ENCODE data around the gene ANTXR1. TPM values are rescaled to one million over a fixed set of nuclear protein-coding genes. Genes with fewer than 3 reads are reported as not detected.

Gene ANTXR1
- total and polyA plus RNA-seq, 2 of the 8 experiments (the other 6 are each of a cell fraction or from before 2014, with no cell fraction given) = 15.8 to 44.3 TPM

DNA sequence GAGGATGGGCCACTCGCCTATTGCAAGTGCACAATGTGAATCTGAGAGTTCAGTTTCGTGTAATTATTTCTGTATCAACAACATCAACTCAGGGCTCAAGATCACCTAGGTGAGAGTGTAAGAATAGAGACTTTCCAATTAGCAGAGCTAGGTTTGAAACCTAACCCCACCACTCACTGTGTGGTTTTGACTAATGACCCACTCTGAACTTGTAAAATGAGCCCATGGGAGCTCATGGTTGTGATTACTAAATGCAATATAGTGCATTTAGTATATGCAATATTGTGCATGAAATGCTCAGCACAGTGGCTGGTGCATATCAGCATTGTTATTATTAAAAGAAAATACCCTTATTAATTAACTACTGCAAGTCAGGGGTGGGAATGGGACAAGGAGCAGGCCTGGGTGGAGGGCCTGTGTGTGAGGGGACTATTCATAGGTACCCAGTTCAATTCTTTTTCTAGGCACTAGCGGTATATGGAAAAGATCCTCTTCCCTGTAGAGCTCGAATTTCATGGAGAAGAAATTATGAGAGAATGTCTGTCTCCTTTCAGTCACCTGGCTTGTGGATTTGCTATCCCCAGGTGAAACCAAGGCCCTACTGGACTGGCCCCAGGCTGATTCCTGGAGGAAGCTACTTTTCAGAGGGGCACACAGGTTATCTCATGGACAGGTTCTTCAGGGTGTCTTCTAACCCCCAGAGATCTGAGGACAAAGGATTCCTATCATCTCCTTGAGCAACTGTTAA is 204.5 kb downstream of the ANTXR1 start:
- Histone ChIP-seq H3K36me3 (ENCODE audit: control insufficient read depth in 2 of 4, insufficient read depth in 4 of 4, low read length in 3 of 4) (no peaks in the 10 kb centered on the region), H3K4ac (replicated peaks; ENCODE audit: insufficient read length, low read depth, low read length) (no peak overlapping the region), H3K23me2 (ENCODE audit: low read depth, low read length) (no peaks in the 10 kb centered on the region; the same call in 1 of the 2 replicates), H2BK5ac (ENCODE audit: low read depth, low read length) (no peak overlapping the region), H4K20me1 (replicated peaks in 1 of 2; ENCODE audit: control insufficient read depth in 1 of 2, insufficient read depth in 2 of 2, low read length in 2 of 2) (no peaks in the 10 kb centered on the region), H3K18ac (ENCODE audit: extremely low read depth, low read length) (no peak overlapping the region), H4K5ac (ENCODE audit: insufficient read length, low read depth, low read length) (no peak overlapping the region), H3K4me3 (ENCODE audit: extremely low read depth in 1 of 4, insufficient read depth in 2 of 4, low read depth in 3 of 4, low read length in 4 of 4) (no peak overlapping the region), H2BK15ac (ENCODE audit: low read length) (no peak overlapping the region), H2AFZ (ENCODE audit: low read length) (no peak overlapping the region), H4K91ac (replicated peaks; ENCODE audit: insufficient read length, low read length) (no peak overlapping the region), H3K14ac (ENCODE audit: insufficient read length) (no peak overlapping the region), H3K79me1 (ENCODE audit: low read depth, low read length) (no peaks in the 10 kb centered on the region), H3K27ac (ENCODE audit: low read depth, low read length) (no peak overlapping the region), H3K56ac (replicated peaks; ENCODE audit: insufficient read length, low read depth, low read length) (no peak overlapping the region), H3K9ac (replicated peaks in 1 of 4; ENCODE audit: extremely low read depth in 1 of 4, low read depth in 3 of 4, low read length in 3 of 4) (no peak overlapping the region), H2BK20ac (ENCODE audit: low read length) (no peak overlapping the region), H3K4me2 (ENCODE audit: insufficient read depth in 1 of 2, low read depth in 2 of 2, low read length in 2 of 2) (no peak overlapping the region), H3K23ac (ENCODE audit: insufficient read length) (no peak overlapping the region), H3K79me2 (ENCODE audit: control insufficient read depth in 1 of 2, insufficient read depth in 2 of 2, low read length in 2 of 2) (no peaks in the 10 kb centered on the region), H3K4me1 (replicated peaks in 1 of 4; ENCODE audit: control insufficient read depth in 3 of 4, insufficient read depth in 4 of 4, low read length in 3 of 4) (no peaks in the 10 kb centered on the region), H2BK120ac (replicated peaks; ENCODE audit: low read depth, low read length) (no peak overlapping the region), H2AK5ac (ENCODE audit: low read depth, low read length) (no peak overlapping the region), H2BK12ac (ENCODE audit: low read depth, low read length) (no peak overlapping the region), H3K9me3 (ENCODE audit: insufficient read depth in 2 of 2, low read depth in 1 of 2, low read length in 1 of 2) (no peaks in the 10 kb centered on the region), H4K8ac (ENCODE audit: extremely low read depth, insufficient read depth, low read length) (no peak overlapping the region), H3K27me3 (replicated peaks in 1 of 4; ENCODE audit: control insufficient read depth in 3 of 4, extremely low read depth in 1 of 4, insufficient read depth in 3 of 4, low read length in 3 of 4) (no peaks in the 10 kb centered on the region)
- FAIRE-seq = no peak
- POLR2A ChIA-PET (ENCODE audit: partially characterized antibody) = no interaction called here
- WGBS, 2 experiments (ENCODE audit: extremely low coverage in 1 of 2, insufficient coverage in 1 of 2, insufficient read length in 1 of 2, insufficient replicate concordance in 2 of 2, low coverage in 1 of 2, low lambda C conversion rate in 2 of 2, missing lambda C conversion rate in 1 of 2) = 87% methylated on average over 4 of the region's 4 CpGs; no CpG with 5 or more reads in 1 of the 2 experiments
- CTCF ChIA-PET (ENCODE audit: partially characterized antibody) = interaction anchor here (0.5 to 0.9 kb wide), 2 partner anchors 8 to 106 kb away, joined by 3 read pairs; no protein-coding TSS in a partner anchor
- no peak for DNase-seq (ENCODE audit: low read depth in 1 of 2, low spot score in 2 of 2)
- TF ChIP-seq PHF8 (conservative IDR thresholded peaks at IDR 0.05; ENCODE audit: low read depth, low read length) (no peak), CEBPB (IDR thresholded peaks at IDR 0.05; ENCODE audit: low read depth, low read length) (no peak), RAD21 (IDR thresholded peaks at IDR 0.05 in 1 of 2, conservative IDR thresholded peaks at IDR 0.05 in 1 of 2; ENCODE audit: low read depth in 2 of 2, low read length in 2 of 2) (no peak), BRCA1 (IDR thresholded peaks at IDR 0.05; ENCODE audit: low read depth, low read length) (no peak), NRF1 (IDR thresholded peaks at IDR 0.05; ENCODE audit: low read depth, low read length) (no peak), RNF2 (IDR thresholded peaks at IDR 0.05; ENCODE audit: borderline replicate concordance, low read depth, low read length, missing control alignments, poor library complexity, severe bottlenecking) (no peak), BACH1 (IDR thresholded peaks at IDR 0.05; ENCODE audit: low read length) (no peak), FOSL1 (IDR thresholded peaks at IDR 0.05; ENCODE audit: insufficient read depth, low read depth, low read length) (no peak)
- TF ChIP-seq, protein P1, sequence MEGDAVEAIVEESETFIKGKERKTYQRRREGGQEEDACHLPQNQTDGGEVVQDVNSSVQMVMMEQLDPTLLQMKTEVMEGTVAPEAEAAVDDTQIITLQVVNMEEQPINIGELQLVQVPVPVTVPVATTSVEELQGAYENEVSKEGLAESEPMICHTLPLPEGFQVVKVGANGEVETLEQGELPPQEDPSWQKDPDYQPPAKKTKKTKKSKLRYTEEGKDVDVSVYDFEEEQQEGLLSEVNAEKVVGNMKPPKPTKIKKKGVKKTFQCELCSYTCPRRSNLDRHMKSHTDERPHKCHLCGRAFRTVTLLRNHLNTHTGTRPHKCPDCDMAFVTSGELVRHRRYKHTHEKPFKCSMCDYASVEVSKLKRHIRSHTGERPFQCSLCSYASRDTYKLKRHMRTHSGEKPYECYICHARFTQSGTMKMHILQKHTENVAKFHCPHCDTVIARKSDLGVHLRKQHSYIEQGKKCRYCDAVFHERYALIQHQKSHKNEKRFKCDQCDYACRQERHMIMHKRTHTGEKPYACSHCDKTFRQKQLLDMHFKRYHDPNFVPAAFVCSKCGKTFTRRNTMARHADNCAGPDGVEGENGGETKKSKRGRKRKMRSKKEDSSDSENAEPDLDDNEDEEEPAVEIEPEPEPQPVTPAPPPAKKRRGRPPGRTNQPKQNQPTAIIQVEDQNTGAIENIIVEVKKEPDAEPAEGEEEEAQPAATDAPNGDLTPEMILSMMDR (IDR thresholded peaks at IDR 0.05; ENCODE audit: control extremely low read depth in 1 of 3, insufficient read depth in 1 of 3, low read depth in 1 of 3, low read length in 3 of 3) = no peak

Data from H1 (cell line).